Measurements from ENCODE around the gene HIVEP3. TPM values are rescaled to one million over a fixed set of nuclear protein-coding genes. Genes with fewer than 3 reads are reported as not detected.

Gene HIVEP3
- total RNA-seq, 1 experiment from 2014 or later, result 1.4 TPM

DNA sequence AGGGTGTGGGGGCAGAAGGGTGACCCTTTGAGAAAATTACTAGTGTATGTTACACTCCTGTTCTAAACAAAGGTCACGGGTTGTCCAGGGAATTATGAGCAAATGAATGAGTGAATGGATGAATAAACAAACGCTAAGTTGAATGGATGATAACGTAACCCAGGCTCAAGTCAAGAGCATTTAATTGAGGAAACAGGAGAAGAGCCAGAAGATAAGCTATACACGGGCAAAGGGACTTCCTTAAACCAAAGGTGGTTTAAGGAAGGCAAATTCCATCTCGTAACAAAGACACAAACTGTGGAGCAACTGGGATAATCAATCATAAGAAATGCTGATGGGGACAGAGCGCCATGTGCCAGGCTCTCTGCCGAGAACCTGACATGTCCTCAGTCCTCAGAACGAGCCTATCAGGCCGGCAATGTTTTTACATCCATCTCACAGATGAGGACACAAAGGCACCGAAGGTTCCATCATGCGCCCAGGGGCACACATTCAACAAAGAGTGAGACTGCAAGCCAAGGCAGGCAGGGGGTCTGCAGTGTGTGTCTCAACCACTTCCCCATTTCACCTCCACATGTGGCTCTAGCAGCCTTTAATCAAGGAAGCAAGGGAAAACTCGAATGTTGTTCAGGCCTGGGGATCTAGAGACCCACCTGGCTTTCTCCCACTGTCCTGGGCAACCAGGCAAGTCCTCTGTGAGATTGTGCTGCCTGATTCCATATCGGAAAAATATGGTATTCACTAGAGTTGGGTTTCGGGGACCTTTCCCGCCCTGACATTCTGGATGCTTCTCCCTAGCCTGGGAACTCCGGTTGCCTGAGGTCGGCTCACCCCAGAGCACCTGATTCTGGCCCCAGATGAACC, 307.4 kb downstream of the HIVEP3 start:
- Histone ChIP-seq H3K79me1 (ENCODE audit: insufficient read depth, low read depth, low read length, poor library complexity, severe bottlenecking) (no peaks in the 10 kb centered on the region), H3K4ac (ENCODE audit: low read depth, low read length) (no peak overlapping the region), H2AFZ (ENCODE audit: low read length) (no peak overlapping the region), H2AK5ac (ENCODE audit: insufficient read length, low read length) (no peak overlapping the region), H3K23me2 (ENCODE audit: insufficient read length, low read depth, low read length, poor library complexity, severe bottlenecking) (no peaks in the 10 kb centered on the region), H3K27me3 (ENCODE audit: insufficient read depth, low read length) (no peaks in the 10 kb centered on the region), H3K4me1 (ENCODE audit: insufficient read depth, low read length) (no peaks in the 10 kb centered on the region), H3K18ac (ENCODE audit: insufficient read length, low read depth, low read length) (no peak overlapping the region), H2BK5ac (ENCODE audit: insufficient read length, low read length) (no peak overlapping the region), H3K4me2 (ENCODE audit: insufficient read depth, insufficient read length, low read length) (no peak overlapping the region), H3K9ac (ENCODE audit: extremely low read depth, insufficient read length, low read length) (no peak overlapping the region), H3K56ac (ENCODE audit: insufficient read length, low read depth, low read length) (no peak overlapping the region), H3K23ac (ENCODE audit: insufficient read length, low read depth, low read length) (no peak overlapping the region), H3K79me2 (ENCODE audit: insufficient read depth, low read length) (no peaks in the 10 kb centered on the region), H3T11ph (ENCODE audit: low read length) (no peak overlapping the region), H3K27ac (ENCODE audit: insufficient read length, low read depth, low read length) (no peak overlapping the region), H4K5ac (ENCODE audit: insufficient read length, low read depth, low read length) (no peak overlapping the region), H4K20me1 (ENCODE audit: control insufficient read depth, insufficient read depth, insufficient read length) (no peaks in the 10 kb centered on the region), H3K14ac (ENCODE audit: insufficient read depth, low read length) (no peak overlapping the region), H4K8ac (replicated peaks; ENCODE audit: insufficient read length, low read depth, low read length) (no peak overlapping the region), H2BK120ac (ENCODE audit: low read depth, low read length, poor library complexity, severe bottlenecking) (no peak overlapping the region), H2BK15ac (ENCODE audit: low read depth, low read length) (no peak overlapping the region), H3K9me3 (ENCODE audit: control insufficient read depth, low read depth, low read length) (no peaks in the 10 kb centered on the region), H4K91ac (ENCODE audit: insufficient read length, low read depth, low read length) (no peak overlapping the region), H2BK20ac (ENCODE audit: low read depth, low read length, poor library complexity, severe bottlenecking) (no peak overlapping the region), H2BK12ac (ENCODE audit: insufficient read length, low read depth, low read length) (no peak overlapping the region)
- Mint-ChIP-seq H3K27me3 (ENCODE audit: low read depth) (peaks cover 2% of the 10 kb centered on the region), H3K36me3 (ENCODE audit: insufficient read depth in 1 of 3, low read depth in 3 of 3) (no peaks in the 10 kb centered on the region), H3K9me3 (no peaks in the 10 kb centered on the region; a peak in 1 of 5 replicates), H3K27ac (no peak overlapping the region; a peak in 2 of 7 replicates), H3K4me1 (peaks cover 0 to 7% of the 10 kb centered on the region in 2 experiments; a peak in 2 of 4 replicates), H3K4me3 (no peak overlapping the region)
- DNase-seq, result no peak
- no CpG with 5 or more reads among the region's 17 CpGs for WGBS (ENCODE audit: extremely low coverage, insufficient read length, low lambda C conversion rate)
- TF ChIP-seq, protein P1, sequence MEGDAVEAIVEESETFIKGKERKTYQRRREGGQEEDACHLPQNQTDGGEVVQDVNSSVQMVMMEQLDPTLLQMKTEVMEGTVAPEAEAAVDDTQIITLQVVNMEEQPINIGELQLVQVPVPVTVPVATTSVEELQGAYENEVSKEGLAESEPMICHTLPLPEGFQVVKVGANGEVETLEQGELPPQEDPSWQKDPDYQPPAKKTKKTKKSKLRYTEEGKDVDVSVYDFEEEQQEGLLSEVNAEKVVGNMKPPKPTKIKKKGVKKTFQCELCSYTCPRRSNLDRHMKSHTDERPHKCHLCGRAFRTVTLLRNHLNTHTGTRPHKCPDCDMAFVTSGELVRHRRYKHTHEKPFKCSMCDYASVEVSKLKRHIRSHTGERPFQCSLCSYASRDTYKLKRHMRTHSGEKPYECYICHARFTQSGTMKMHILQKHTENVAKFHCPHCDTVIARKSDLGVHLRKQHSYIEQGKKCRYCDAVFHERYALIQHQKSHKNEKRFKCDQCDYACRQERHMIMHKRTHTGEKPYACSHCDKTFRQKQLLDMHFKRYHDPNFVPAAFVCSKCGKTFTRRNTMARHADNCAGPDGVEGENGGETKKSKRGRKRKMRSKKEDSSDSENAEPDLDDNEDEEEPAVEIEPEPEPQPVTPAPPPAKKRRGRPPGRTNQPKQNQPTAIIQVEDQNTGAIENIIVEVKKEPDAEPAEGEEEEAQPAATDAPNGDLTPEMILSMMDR (conservative IDR thresholded peaks at IDR 0.05), result no peak

Measured in H9 (cell line).